Stomach (tissue), 4 donors: ENCODE data around the gene C1QTNF6.

Source experiments
- CTCF ChIP-seq, 7 experiments: fragments of 450-650 bp in 4 of 7; fragments of 200-600 bp in 3 of 7; sonication (generic) in 3 of 7; IDR thresholded peaks; one replicate each; pipeline ENCODE4 v1.5.1; 2016 to 2019; ENCODE audit warnings: antibody characterized with exemption in 7 of 7, control low read depth in 2 of 7, mild to moderate bottlenecking in 1 of 7
- POLR2A ChIP-seq, 4 donors: fragments of 450-650 bp; IDR thresholded peaks; one replicate each; pipeline ENCODE4 v1.6.1; 2016; ENCODE audit warnings: antibody characterized with exemption in 4 of 4, control low read depth in 2 of 4, mild to moderate bottlenecking in 1 of 4, moderate library complexity in 1 of 4

- peak in 1 of 7 experiments; percentile 14 for TF ChIP-seq CTCF (IDR thresholded peaks at IDR 0.05)
- TF ChIP-seq POLR2A (IDR thresholded peaks at IDR 0.05), result no peak
Measured at GRCh38 chr22:37176464-37177061, 11.5 kb downstream of the C1QTNF6 start.
